Measurements from ENCODE around the gene CDX2. TPM values are rescaled to one million over a fixed set of nuclear protein-coding genes. Genes with fewer than 3 reads are reported as not detected.
A peak's percentile ranks its signal among the peaks of the same experiment; 100 is the strongest.

CDX2 gene
- total and polyA plus RNA-seq, 2 experiments from 2014 or later: not detected

DNA sequence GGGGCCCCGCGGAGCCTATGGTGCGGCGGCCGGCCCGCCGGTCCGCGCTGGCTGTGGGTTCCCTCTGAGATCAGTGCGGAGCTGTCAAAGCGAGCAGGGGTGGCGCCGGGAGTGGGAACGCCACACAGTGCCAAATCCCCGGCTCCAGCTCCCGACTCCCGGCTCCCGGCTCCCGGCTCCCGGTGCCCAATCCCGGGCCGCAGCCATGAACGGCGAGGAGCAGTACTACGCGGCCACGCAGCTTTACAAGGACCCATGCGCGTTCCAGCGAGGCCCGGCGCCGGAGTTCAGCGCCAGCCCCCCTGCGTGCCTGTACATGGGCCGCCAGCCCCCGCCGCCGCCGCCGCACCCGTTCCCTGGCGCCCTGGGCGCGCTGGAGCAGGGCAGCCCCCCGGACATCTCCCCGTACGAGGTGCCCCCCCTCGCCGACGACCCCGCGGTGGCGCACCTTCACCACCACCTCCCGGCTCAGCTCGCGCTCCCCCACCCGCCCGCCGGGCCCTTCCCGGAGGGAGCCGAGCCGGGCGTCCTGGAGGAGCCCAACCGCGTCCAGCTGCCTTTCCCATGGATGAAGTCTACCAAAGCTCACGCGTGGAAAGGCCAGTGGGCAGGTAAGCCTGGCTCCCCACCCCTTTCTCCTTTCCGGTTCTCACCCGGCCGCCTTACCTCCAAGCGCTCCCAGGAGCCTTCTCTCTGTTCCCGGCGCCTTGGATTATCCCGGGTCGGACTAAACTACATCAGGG lies 49.0 kb downstream of the CDX2 start, which contains the start of gene PDX1:
PDX1 (plus strand) TSS at position 67 of the 743 bp plus-strand sequence; CDS start at position 206, 139 bp downstream.
- H3K27ac ChIP-seq (ENCODE audit: low read depth): no peak within 1 kb of the TSS
- no peaks in the 10 kb centered on the region for H3K9me2 ChIP-seq (ENCODE audit: insufficient read depth)
- H3K36me3 Mint-ChIP-seq (ENCODE audit: low read depth): no peaks in the 10 kb centered on the region; the same call in 1 of the 3 replicates
- H3K9me3 Mint-ChIP-seq: peaks cover 7% of the 10 kb centered on the region; the same call in 2 of the 3 replicates
- H3K27me3 Mint-ChIP-seq (ENCODE audit: insufficient read depth, low read depth, poor library complexity): peaks cover 98% of the 10 kb centered on the region
- peak within 1 kb of the TSS; percentile 73 for H3K4me2 ChIP-seq
- peak within 1 kb of the TSS; percentile 66; the same call in 1 of the 2 replicates for H2AFZ ChIP-seq
- DNase-seq (ENCODE audit: low spot score): peak; percentile 83
- H4K20me1 ChIP-seq (replicated peaks; ENCODE audit: insufficient read depth): peaks cover 30% of the 10 kb centered on the region
- no peak within 1 kb of the TSS for H3K27ac Mint-ChIP-seq
- H3K4me1 Mint-ChIP-seq: peaks cover 51% of the 10 kb centered on the region
- peaks cover 40% of the 10 kb centered on the region; the same call in 1 of the 2 replicates for H3F3A ChIP-seq (replicated peaks; ENCODE audit: low read depth)
- peaks cover 55% of the 10 kb centered on the region for H3K4me1 ChIP-seq (ENCODE audit: insufficient read depth)
- no peaks in the 10 kb centered on the region for H3K36me3 ChIP-seq (ENCODE audit: insufficient read depth)
- H3K27me3 ChIP-seq (ENCODE audit: insufficient read depth): peaks cover 100% of the 10 kb centered on the region
- TF ChIP-seq ZNF114 (CRISPR knock-in tag; IDR thresholded peaks at IDR 0.05) (no peak), EZH2phosphoT487 (IDR thresholded peaks at IDR 0.05; ENCODE audit: unreplicated experiment) (peak; percentile 75), CREB1 (CRISPR knock-in tag; IDR thresholded peaks at IDR 0.05; ENCODE audit: low read depth) (no peak), POLR2AphosphoS5 (IDR thresholded peaks at IDR 0.05; ENCODE audit: low read depth) (no peak)
- peak; percentile 72 for ATAC-seq
- H3K4me3 Mint-ChIP-seq: peak within 1 kb of the TSS; percentile 62
- peak within 1 kb of the TSS; percentile 50 for H3K4me3 ChIP-seq
- H3K79me2 ChIP-seq (replicated peaks; ENCODE audit: insufficient read depth): no peaks in the 10 kb centered on the region

DNA sequence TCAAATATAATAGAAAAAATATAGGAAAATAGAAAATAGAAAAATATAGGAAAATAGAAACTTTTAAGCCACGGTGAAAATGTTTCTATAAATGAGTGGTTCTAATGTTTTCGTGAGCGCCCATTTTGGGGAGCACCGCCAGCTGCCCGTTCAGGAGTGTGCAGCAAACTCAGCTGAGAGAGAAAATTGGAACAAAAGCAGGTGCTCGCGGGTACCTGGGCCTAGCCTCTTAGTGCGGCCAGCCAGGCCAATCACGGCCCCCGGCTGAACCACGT lies 49.5 kb downstream of the CDX2 start:
- ATAC-seq (no peak), DNase-seq (ENCODE audit: low spot score) (no peak)
- Mint-ChIP-seq H3K4me3 (peak overlapping the region; percentile 51; the same call in 1 of the 3 replicates), H3K9me3 (peaks cover 7% of the 10 kb centered on the region; the same call in 2 of the 3 replicates), H3K27ac (no peak overlapping the region), H3K4me1 (peaks cover 51% of the 10 kb centered on the region), H3K27me3 (ENCODE audit: insufficient read depth, low read depth, poor library complexity) (peaks cover 98% of the 10 kb centered on the region), H3K36me3 (ENCODE audit: low read depth) (no peaks in the 10 kb centered on the region; the same call in 1 of the 3 replicates)
- peaks cover 55% of the 10 kb centered on the region for H3K4me1 ChIP-seq (ENCODE audit: insufficient read depth)
- peaks cover 38% of the 10 kb centered on the region; the same call in 1 of the 2 replicates for H3F3A ChIP-seq (replicated peaks; ENCODE audit: low read depth)
- H3K36me3 ChIP-seq (ENCODE audit: insufficient read depth): no peaks in the 10 kb centered on the region
- 0 out of 2 replicates have a peak overlapping the region, but pooled peaks have one; percentile 66 for H2AFZ ChIP-seq
- H3K27me3 ChIP-seq (ENCODE audit: insufficient read depth): peaks cover 100% of the 10 kb centered on the region
- H3K4me2 ChIP-seq: peak overlapping the region; percentile 73; the same call in 1 of the 2 replicates
- H3K4me3 ChIP-seq: peak overlapping the region; percentile 50
- no peak for TF ChIP-seq ZNF331 (CRISPR knock-in tag; IDR thresholded peaks at IDR 0.05; ENCODE audit: low read depth)
- peak; percentile 51 for TF ChIP-seq EZH2 (IDR thresholded peaks at IDR 0.05; ENCODE audit: low read depth, unreplicated experiment)
- TF ChIP-seq, protein P1, sequence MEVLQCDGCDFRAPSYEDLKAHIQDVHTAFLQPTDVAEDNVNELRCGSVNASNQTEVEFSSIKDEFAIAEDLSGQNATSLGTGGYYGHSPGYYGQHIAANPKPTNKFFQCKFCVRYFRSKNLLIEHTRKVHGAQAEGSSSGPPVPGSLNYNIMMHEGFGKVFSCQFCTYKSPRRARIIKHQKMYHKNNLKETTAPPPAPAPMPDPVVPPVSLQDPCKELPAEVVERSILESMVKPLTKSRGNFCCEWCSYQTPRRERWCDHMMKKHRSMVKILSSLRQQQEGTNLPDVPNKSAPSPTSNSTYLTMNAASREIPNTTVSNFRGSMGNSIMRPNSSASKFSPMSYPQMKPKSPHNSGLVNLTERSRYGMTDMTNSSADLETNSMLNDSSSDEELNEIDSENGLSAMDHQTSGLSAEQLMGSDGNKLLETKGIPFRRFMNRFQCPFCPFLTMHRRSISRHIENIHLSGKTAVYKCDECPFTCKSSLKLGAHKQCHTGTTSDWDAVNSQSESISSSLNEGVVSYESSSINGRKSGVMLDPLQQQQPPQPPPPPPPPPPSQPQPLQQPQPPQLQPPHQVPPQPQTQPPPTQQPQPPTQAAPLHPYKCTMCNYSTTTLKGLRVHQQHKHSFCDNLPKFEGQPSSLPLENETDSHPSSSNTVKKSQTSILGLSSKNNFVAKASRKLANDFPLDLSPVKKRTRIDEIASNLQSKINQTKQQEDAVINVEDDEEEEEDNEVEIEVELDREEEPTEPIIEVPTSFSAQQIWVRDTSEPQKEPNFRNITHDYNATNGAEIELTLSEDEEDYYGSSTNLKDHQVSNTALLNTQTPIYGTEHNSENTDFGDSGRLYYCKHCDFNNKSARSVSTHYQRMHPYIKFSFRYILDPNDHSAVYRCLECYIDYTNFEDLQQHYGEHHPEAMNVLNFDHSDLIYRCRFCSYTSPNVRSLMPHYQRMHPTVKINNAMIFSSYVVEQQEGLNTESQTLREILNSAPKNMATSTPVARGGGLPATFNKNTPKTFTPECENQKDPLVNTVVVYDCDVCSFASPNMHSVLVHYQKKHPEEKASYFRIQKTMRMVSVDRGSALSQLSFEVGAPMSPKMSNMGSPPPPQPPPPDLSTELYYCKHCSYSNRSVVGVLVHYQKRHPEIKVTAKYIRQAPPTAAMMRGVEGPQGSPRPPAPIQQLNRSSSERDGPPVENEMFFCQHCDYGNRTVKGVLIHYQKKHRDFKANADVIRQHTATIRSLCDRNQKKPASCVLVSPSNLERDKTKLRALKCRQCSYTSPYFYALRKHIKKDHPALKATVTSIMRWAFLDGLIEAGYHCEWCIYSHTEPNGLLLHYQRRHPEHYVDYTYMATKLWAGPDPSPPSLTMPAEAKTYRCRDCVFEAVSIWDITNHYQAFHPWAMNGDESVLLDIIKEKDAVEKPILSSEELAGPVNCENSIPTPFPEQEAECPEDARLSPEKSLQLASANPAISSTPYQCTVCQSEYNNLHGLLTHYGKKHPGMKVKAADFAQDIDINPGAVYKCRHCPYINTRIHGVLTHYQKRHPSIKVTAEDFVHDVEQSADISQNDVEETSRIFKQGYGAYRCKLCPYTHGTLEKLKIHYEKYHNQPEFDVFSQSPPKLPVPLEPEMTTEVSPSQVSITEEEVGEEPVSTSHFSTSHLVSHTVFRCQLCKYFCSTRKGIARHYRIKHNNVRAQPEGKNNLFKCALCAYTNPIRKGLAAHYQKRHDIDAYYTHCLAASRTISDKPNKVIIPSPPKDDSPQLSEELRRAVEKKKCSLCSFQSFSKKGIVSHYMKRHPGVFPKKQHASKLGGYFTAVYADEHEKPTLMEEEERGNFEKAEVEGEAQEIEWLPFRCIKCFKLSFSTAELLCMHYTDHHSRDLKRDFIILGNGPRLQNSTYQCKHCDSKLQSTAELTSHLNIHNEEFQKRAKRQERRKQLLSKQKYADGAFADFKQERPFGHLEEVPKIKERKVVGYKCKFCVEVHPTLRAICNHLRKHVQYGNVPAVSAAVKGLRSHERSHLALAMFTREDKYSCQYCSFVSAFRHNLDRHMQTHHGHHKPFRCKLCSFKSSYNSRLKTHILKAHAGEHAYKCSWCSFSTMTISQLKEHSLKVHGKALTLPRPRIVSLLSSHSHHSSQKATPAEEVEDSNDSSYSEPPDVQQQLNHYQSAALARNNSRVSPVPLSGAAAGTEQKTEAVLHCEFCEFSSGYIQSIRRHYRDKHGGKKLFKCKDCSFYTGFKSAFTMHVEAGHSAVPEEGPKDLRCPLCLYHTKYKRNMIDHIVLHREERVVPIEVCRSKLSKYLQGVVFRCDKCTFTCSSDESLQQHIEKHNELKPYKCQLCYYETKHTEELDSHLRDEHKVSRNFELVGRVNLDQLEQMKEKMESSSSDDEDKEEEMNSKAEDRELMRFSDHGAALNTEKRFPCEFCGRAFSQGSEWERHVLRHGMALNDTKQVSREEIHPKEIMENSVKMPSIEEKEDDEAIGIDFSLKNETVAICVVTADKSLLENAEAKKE (CRISPR knock-in tag; IDR thresholded peaks at IDR 0.05): no peak
- peaks cover 30% of the 10 kb centered on the region for H4K20me1 ChIP-seq (replicated peaks; ENCODE audit: insufficient read depth)
- H3K79me2 ChIP-seq (replicated peaks; ENCODE audit: insufficient read depth): no peaks in the 10 kb centered on the region
- H3K27ac ChIP-seq (ENCODE audit: low read depth): no peak overlapping the region
- H3K9me2 ChIP-seq (ENCODE audit: insufficient read depth): no peaks in the 10 kb centered on the region
